Stomach (tissue), 4 donors: ENCODE results near the gene COLEC12.

Source experiments
- EP300 ChIP-seq: sonication (generic); formaldehyde crosslinking; IDR thresholded peaks from one replicate; pipeline ENCODE4 v1.6.1; 2017; ENCODE audit warnings: antibody characterized with exemption
- POLR2A ChIP-seq, 4 donors: fragments of 450-650 bp; IDR thresholded peaks; one replicate each; pipeline ENCODE4 v1.6.1; 2016; ENCODE audit warnings: antibody characterized with exemption in 4 of 4, control low read depth in 2 of 4, mild to moderate bottlenecking in 1 of 4, moderate library complexity in 1 of 4
- TF ChIP-seq, protein P1 (sequence below), 7 experiments: fragments of 450-650 bp in 4 of 7; fragments of 200-600 bp in 3 of 7; sonication (generic) in 3 of 7; IDR thresholded peaks; one replicate each; pipeline ENCODE4 v1.5.1; 2016 to 2019; ENCODE audit warnings: antibody characterized with exemption in 7 of 7, control low read depth in 2 of 7, mild to moderate bottlenecking in 1 of 7

DNA sequence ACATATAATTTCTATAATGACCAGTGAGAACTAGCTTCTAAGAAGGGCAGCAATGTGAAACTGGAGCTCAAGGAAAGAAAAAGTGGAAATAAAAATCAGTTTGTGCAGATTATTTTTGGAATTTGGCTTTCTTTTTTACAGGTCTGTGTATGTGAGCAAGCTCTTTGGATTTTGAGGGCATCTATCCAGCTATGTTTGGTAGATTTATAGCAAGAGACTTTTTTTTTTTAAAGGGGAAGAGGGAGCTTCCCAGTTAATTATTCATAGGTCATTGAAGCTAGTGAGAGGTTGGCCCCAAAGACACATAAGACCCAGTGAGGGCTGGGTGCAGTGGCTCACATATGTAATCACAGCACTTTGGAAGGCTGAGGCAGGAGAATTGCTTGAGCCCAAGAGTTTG lies 24.0 kb upstream of the COLEC12 start:
- TF ChIP-seq, protein P1, sequence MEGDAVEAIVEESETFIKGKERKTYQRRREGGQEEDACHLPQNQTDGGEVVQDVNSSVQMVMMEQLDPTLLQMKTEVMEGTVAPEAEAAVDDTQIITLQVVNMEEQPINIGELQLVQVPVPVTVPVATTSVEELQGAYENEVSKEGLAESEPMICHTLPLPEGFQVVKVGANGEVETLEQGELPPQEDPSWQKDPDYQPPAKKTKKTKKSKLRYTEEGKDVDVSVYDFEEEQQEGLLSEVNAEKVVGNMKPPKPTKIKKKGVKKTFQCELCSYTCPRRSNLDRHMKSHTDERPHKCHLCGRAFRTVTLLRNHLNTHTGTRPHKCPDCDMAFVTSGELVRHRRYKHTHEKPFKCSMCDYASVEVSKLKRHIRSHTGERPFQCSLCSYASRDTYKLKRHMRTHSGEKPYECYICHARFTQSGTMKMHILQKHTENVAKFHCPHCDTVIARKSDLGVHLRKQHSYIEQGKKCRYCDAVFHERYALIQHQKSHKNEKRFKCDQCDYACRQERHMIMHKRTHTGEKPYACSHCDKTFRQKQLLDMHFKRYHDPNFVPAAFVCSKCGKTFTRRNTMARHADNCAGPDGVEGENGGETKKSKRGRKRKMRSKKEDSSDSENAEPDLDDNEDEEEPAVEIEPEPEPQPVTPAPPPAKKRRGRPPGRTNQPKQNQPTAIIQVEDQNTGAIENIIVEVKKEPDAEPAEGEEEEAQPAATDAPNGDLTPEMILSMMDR (IDR thresholded peaks at IDR 0.05): no peak
- no peak for TF ChIP-seq POLR2A (IDR thresholded peaks at IDR 0.05)
- no peak for TF ChIP-seq EP300
